ENCODE measurements around the gene ROCK1. TPM values are rescaled to one million over a fixed set of nuclear protein-coding genes. Genes with fewer than 3 reads are reported as not detected.
"Not testable (repeated sequence)": the region's sequence is repeated elsewhere in the genome, so short reads cannot be mapped to it uniquely, and the experiment has no call there.

Gene ROCK1
- total and polyA plus RNA-seq, 2 donors (not counting 1 experiment from before 2014, with no cell fraction given) = 12.5 to 103 TPM

DNA sequence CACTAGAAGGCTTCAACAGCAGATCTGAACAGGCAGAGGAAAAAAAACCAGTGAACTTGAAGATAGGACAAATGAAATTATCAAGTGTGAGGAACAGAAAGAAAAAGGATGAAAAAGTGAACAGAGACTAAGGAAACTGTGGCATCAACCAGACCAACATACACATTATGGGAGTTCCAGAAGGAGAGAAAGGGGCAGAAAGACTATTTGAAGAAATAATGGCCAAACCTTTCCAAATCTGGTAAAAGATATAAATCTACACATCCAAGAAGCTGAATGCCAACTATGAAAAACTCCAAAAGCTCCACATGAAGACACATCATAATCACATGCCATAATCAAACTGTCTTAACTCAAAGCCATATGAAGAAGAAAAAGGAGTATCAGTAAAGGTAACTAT is 79.8 kb downstream of the ROCK1 start:
- ATAC-seq (ENCODE audit: low read depth) = no peak
- Mint-ChIP-seq H3K9me3 (ENCODE audit: insufficient read depth) (peaks cover 3% of the 10 kb centered on the region), H3K27me3 (no peaks in the 10 kb centered on the region), H3K4me1 (peaks cover 13% of the 10 kb centered on the region), H3K27ac (no peak overlapping the region), H3K4me3 (no peak overlapping the region)
- Histone ChIP-seq H2AFZ (ENCODE audit: insufficient read depth, low read depth, low read length, poor library complexity, severe bottlenecking) (no peak overlapping the region), H3K79me2 (ENCODE audit: control insufficient read depth, insufficient read depth, low read length) (peaks cover 38% of the 10 kb centered on the region), H3K4me3 (ENCODE audit: control extremely low read depth in 1 of 5, extremely low read depth in 1 of 5, insufficient read depth in 1 of 5, low read depth in 2 of 5, low read length in 4 of 5) (no peak overlapping the region), H3K4me2 (replicated peaks; ENCODE audit: low read depth, low read length, poor library complexity, severe bottlenecking) (no peak overlapping the region), H3K9me3 (ENCODE audit: control extremely low read depth in 1 of 3, control insufficient read depth in 2 of 3, insufficient read depth in 1 of 3, low read length in 2 of 3) (peaks cover 0 to 4% (median 4%) of the 10 kb centered on the region in 3 donors), H4K20me1 (ENCODE audit: control insufficient read depth, insufficient read depth, low read length, poor library complexity, severe bottlenecking) (peaks cover 11% of the 10 kb centered on the region), H3K27me3 (replicated peaks in 1 of 4; ENCODE audit: control extremely low read depth in 1 of 4, control insufficient read depth in 3 of 4, insufficient read depth in 4 of 4, low read length in 3 of 4) (no peaks in the 10 kb centered on the region), H3K4me1 (ENCODE audit: control insufficient read depth in 2 of 2, insufficient read depth in 2 of 2, low read length in 2 of 2) (no peaks in the 10 kb centered on the region), H3K36me3 (replicated peaks in 1 of 2; ENCODE audit: control extremely low read depth in 1 of 2, control insufficient read depth in 1 of 2, extremely low read depth in 1 of 2, insufficient read depth in 2 of 2, low read length in 1 of 2) (peaks cover 17 to 32% of the 10 kb centered on the region in 2 experiments), H3K9ac (ENCODE audit: low read length) (no peak overlapping the region), H3K27ac (ENCODE audit: low read length in 2 of 2) (no peak overlapping the region)
- intact Hi-C loops (cut with micrococcal nuclease) = loop anchor here (5.0 to 10.0 kb wide), 2 partner anchors 47 to 80 kb away; partner anchors contain the start of gene ROCK1
- no peak for TF ChIP-seq EZH2 (IDR thresholded peaks at IDR 0.05; ENCODE audit: borderline replicate concordance, insufficient read depth, low read depth, low read length, poor library complexity, severe bottlenecking)
- TF ChIP-seq, protein P1, sequence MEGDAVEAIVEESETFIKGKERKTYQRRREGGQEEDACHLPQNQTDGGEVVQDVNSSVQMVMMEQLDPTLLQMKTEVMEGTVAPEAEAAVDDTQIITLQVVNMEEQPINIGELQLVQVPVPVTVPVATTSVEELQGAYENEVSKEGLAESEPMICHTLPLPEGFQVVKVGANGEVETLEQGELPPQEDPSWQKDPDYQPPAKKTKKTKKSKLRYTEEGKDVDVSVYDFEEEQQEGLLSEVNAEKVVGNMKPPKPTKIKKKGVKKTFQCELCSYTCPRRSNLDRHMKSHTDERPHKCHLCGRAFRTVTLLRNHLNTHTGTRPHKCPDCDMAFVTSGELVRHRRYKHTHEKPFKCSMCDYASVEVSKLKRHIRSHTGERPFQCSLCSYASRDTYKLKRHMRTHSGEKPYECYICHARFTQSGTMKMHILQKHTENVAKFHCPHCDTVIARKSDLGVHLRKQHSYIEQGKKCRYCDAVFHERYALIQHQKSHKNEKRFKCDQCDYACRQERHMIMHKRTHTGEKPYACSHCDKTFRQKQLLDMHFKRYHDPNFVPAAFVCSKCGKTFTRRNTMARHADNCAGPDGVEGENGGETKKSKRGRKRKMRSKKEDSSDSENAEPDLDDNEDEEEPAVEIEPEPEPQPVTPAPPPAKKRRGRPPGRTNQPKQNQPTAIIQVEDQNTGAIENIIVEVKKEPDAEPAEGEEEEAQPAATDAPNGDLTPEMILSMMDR (IDR thresholded peaks at IDR 0.05) = no peak
- ChIA-PET CTCF (no interaction called here), POLR2A (interaction anchor here (0.7 kb wide), 1 partner anchor 55 kb away, joined by 5 read pairs; no protein-coding TSS in a partner anchor)
- no peak for DNase-seq

GRCh38 chr18:21018257-21018656 is 93.4 kb downstream of the ROCK1 start:
- H3K79me2 ChIP-seq (ENCODE audit: control insufficient read depth, insufficient read depth, low read length); H3K4me2 ChIP-seq (replicated peaks; ENCODE audit: low read depth, low read length, poor library complexity, severe bottlenecking); CTCF ChIA-PET; ATAC-seq (ENCODE audit: low read depth); H3K27ac Mint-ChIP-seq; H3K27ac ChIP-seq (ENCODE audit: low read length in 2 of 2); H3K9me3 Mint-ChIP-seq (ENCODE audit: insufficient read depth); H3K4me3 Mint-ChIP-seq; H2AFZ ChIP-seq (ENCODE audit: insufficient read depth, low read depth, low read length, poor library complexity, severe bottlenecking); POLR2A ChIA-PET; H3K9ac ChIP-seq (ENCODE audit: low read length); H4K20me1 ChIP-seq (ENCODE audit: control insufficient read depth, insufficient read depth, low read length, poor library complexity, severe bottlenecking); H3K27me3 ChIP-seq (replicated peaks in 1 of 4; ENCODE audit: control extremely low read depth in 1 of 4, control insufficient read depth in 3 of 4, insufficient read depth in 4 of 4, low read length in 3 of 4); H3K4me1 Mint-ChIP-seq; H3K27me3 Mint-ChIP-seq; H3K4me1 ChIP-seq (ENCODE audit: control insufficient read depth in 2 of 2, insufficient read depth in 2 of 2, low read length in 2 of 2); intact Hi-C loops (cut with micrococcal nuclease); DNase-seq; H3K4me3 ChIP-seq (ENCODE audit: control extremely low read depth in 1 of 5, extremely low read depth in 1 of 5, insufficient read depth in 1 of 5, low read depth in 2 of 5, low read length in 4 of 5); H3K9me3 ChIP-seq (ENCODE audit: control extremely low read depth in 1 of 3, control insufficient read depth in 2 of 3, insufficient read depth in 1 of 3, low read length in 2 of 3): not testable (repeated sequence)
- H3K36me3 ChIP-seq (replicated peaks in 1 of 2; ENCODE audit: control extremely low read depth in 1 of 2, control insufficient read depth in 1 of 2, extremely low read depth in 1 of 2, insufficient read depth in 2 of 2, low read length in 1 of 2) = peaks cover 10 to 50% of the 10 kb centered on the region in 2 experiments
- 100% methylated on average over 5 of the region's 13 CpGs for WGBS (ENCODE audit: insufficient coverage)
